GM23248 (cell line): ENCODE results near the gene JAK3.

Experiments
- EZH2 ChIP-seq: fragments of 200-600 bp; sonication (generic); IDR thresholded peaks from 2 replicates; pipeline ENCODE4 v1.6.1; 2018; ENCODE audit warnings: antibody characterized with exemption, mild to moderate bottlenecking; ENCODE audit not compliant: insufficient read depth, poor library complexity, severe bottlenecking
- EZH2phosphoT487 ChIP-seq: fragments of 200-600 bp; sonication (generic); IDR thresholded peaks from 2 replicates; pipeline ENCODE4 v1.6.1; 2018; ENCODE audit warnings: antibody characterized with exemption, moderate library complexity, mild to moderate bottlenecking, low read depth; ENCODE audit not compliant: insufficient read depth

DNA sequence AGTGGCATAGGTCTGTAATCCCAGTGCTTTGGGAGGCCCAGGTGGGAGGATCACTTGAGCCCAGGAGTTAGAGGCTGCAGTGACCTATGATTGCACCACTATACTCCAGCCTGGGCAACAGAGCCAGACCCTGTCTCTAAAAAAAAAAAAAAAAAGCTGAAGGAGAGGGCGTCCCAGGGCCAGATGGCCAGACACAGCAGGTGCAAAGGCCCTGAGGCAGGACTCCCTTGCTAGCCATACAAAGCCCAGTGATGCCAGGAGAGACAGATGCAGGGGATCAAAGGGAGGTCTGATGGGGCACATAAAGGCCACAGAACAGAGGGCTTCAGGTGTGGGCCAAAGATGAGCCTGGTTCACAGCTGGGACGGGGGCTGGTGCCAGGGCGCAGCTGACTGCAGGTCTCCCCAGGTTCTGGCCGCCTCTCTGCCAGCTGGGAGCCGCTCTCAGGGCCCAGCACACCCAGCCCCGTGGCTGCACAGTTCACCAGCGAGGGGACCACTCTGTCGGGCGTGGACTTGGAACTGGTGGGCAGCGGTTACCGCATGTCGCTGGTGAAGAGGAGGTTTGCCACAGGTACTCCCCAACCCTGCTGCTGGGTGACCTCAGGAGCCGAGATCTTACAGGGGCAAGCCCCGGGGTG, 60.4 kb downstream of the JAK3 start:
- TF ChIP-seq EZH2phosphoT487: no peak
- TF ChIP-seq EZH2: no peak
